WTC11 (cell line): ENCODE results near the gene MGRN1. TPM values are rescaled to one million over a fixed set of nuclear protein-coding genes. Genes with fewer than 3 reads are reported as not detected.

Experiments
- ATAC-seq: fragments of 200-7000 bp; cut with Tn5 transposase; 2 replicates; pipeline ENCODE4 v1.10.0; 2021; ENCODE audit warnings: mild to moderate bottlenecking, moderate library complexity
- CTCF ChIA-PET: fragments of 300-600 bp; sonication (Branson Sonifier 250); formaldehyde crosslinking; loops from one replicate; lab custom pipeline; 2021; ENCODE audit warnings: antibody characterized with exemption; lab: Charles Lee
- POLR2A ChIA-PET: fragments of 350-600 bp; sonication (Branson Sonifier 250); formaldehyde crosslinking; loops from one replicate; lab custom pipeline; 2021; ENCODE audit warnings: antibody characterized with exemption; lab: Charles Lee
- DNase-seq: peaks from one replicate; pipeline ENCODE4 v3.0.0; 2021; ENCODE audit warnings: low spot score
- H3K27ac Mint-ChIP-seq: 2 replicates; pipeline ENCODE4 v1.8.0; 2021; ENCODE audit warnings: mixed read lengths
- H3K27me3 Mint-ChIP-seq: 2 replicates; pipeline ENCODE4 v1.8.0; 2021; ENCODE audit warnings: low read depth, mild to moderate bottlenecking, moderate library complexity, mixed read lengths
- H3K36me3 Mint-ChIP-seq: 2 replicates; pipeline ENCODE4 v1.8.0; 2021; ENCODE audit warnings: mixed read lengths
- H3K4me1 Mint-ChIP-seq: 2 replicates; pipeline ENCODE4 v1.8.0; 2022; ENCODE audit warnings: mixed read lengths
- H3K4me3 Mint-ChIP-seq: 2 replicates; pipeline ENCODE4 v1.8.0; 2021; ENCODE audit warnings: mild to moderate bottlenecking, moderate library complexity, mixed read lengths
- H3K9me3 Mint-ChIP-seq: 2 replicates; pipeline ENCODE4 v1.8.0; 2021; ENCODE audit warnings: mixed read lengths
- AFF4 ChIP-seq: sonication (generic); formaldehyde crosslinking; IDR thresholded peaks from 2 replicates; pipeline ENCODE4 v1.8.1; 2023; ENCODE audit warnings: mild to moderate bottlenecking, missing genetic modification reagents, borderline replicate concordance
- ARID4B ChIP-seq: sonication (generic); formaldehyde crosslinking; IDR thresholded peaks from 2 replicates; pipeline ENCODE4 v1.8.0; 2023; ENCODE audit warnings: missing genetic modification reagents, mild to moderate bottlenecking, borderline replicate concordance
- ATF1 ChIP-seq: sonication (generic); formaldehyde crosslinking; IDR thresholded peaks from 2 replicates; pipeline ENCODE4 v1.8.1; 2023; ENCODE audit warnings: mild to moderate bottlenecking, moderate library complexity, missing genetic modification reagents
- ATF6 ChIP-seq: sonication (generic); formaldehyde crosslinking; IDR thresholded peaks from 2 replicates; pipeline ENCODE4 v1.8.1; 2023; ENCODE audit warnings: mild to moderate bottlenecking, missing genetic modification reagents
- ESRRA ChIP-seq: sonication (generic); formaldehyde crosslinking; IDR thresholded peaks from 2 replicates; pipeline ENCODE4 v1.8.1; 2022; ENCODE audit warnings: mild to moderate bottlenecking, missing genetic modification reagents, borderline replicate concordance
- IRF1 ChIP-seq: sonication (generic); formaldehyde crosslinking; IDR thresholded peaks from 2 replicates; pipeline ENCODE4 v1.8.0; 2023; ENCODE audit warnings: missing genetic modification reagents
- IRF2 ChIP-seq: sonication (generic); formaldehyde crosslinking; IDR thresholded peaks from 2 replicates; pipeline ENCODE4 v1.8.0; 2022; ENCODE audit warnings: low read depth, missing genetic modification reagents, borderline replicate concordance
- MXD4 ChIP-seq: fragments of 250-450 bp; sonication (Bioruptor Pico); IDR thresholded peaks from 2 replicates; pipeline ENCODE4 v1.8.0; 2021; ENCODE audit warnings: mild to moderate bottlenecking, moderate library complexity, borderline replicate concordance
- NR2C2 ChIP-seq: sonication (generic); formaldehyde crosslinking; IDR thresholded peaks from 2 replicates; pipeline ENCODE4 v1.8.0; 2022; ENCODE audit warnings: mild to moderate bottlenecking, missing genetic modification reagents
- RELA ChIP-seq: sonication (generic); formaldehyde crosslinking; IDR thresholded peaks from 2 replicates; pipeline ENCODE4 v1.8.1; 2022; ENCODE audit warnings: missing genetic modification reagents, mild to moderate bottlenecking, borderline replicate concordance
- RORB ChIP-seq: fragments of 250-450 bp; sonication (Bioruptor Pico); IDR thresholded peaks from 2 replicates; pipeline ENCODE4 v1.9.0; 2021; ENCODE audit warnings: mild to moderate bottlenecking
- STAT6 ChIP-seq: sonication (generic); formaldehyde crosslinking; conservative IDR thresholded peaks from 2 replicates; pipeline ENCODE4 v1.8.1; 2023; ENCODE audit warnings: mild to moderate bottlenecking, low read depth, missing genetic modification reagents, moderate library complexity
- TEAD1 ChIP-seq: sonication (generic); formaldehyde crosslinking; IDR thresholded peaks from 2 replicates; pipeline ENCODE4 v1.8.0; 2022; ENCODE audit warnings: mild to moderate bottlenecking, missing genetic modification reagents
- TP53 ChIP-seq: sonication (generic); formaldehyde crosslinking; IDR thresholded peaks from 2 replicates; pipeline ENCODE4 v1.8.1; 2023; ENCODE audit warnings: mild to moderate bottlenecking, missing genetic modification reagents
- ZNF121 ChIP-seq: sonication (generic); formaldehyde crosslinking; IDR thresholded peaks from 2 replicates; pipeline ENCODE4 v1.8.0; 2023; ENCODE audit warnings: missing genetic modification reagents
- ZNF532 ChIP-seq: fragments of 250-450 bp; sonication (Bioruptor Pico); IDR thresholded peaks from 2 replicates; pipeline ENCODE4 v1.9.0; 2021; ENCODE audit warnings: mild to moderate bottlenecking, borderline replicate concordance
- total RNA-seq: library from RNA; stranded (reverse); gene quantifications from 3 replicates; pipeline ENCODE4 v1.2.3, GENCODE V29; 2021

MGRN1 gene
- total RNA-seq, 1 experiment from 2014 or later: 88.8 TPM

- no peak for DNase-seq
- Mint-ChIP-seq H3K27me3 (no peaks in the 10 kb centered on the region), H3K27ac (no peak overlapping the region), H3K4me1 (no peaks in the 10 kb centered on the region), H3K36me3 (peaks cover 8% of the 10 kb centered on the region), H3K4me3 (no peak overlapping the region), H3K9me3 (no peaks in the 10 kb centered on the region)
- TF ChIP-seq IRF1 (CRISPR knock-in tag): no peak
- no peak for TF ChIP-seq TEAD1 (CRISPR knock-in tag)
- no peak for TF ChIP-seq NR2C2 (CRISPR knock-in tag)
- TF ChIP-seq RELA: no peak
- CTCF ChIA-PET: no interaction called here
- ATAC-seq: no peak
- POLR2A ChIA-PET: no interaction called here
These were observed 63.5 kb downstream of the MGRN1 start for GRCh38 chr16:4687946-4688673.

GRCh38 chr16:4688674-4689045, 64.0 kb downstream of the MGRN1 start:
- Mint-ChIP-seq H3K36me3 (peaks cover 4% of the 10 kb centered on the region; the same call in 1 of the 2 replicates), H3K9me3 (no peaks in the 10 kb centered on the region), H3K4me3 (no peak overlapping the region), H3K27ac (no peak overlapping the region), H3K27me3 (no peaks in the 10 kb centered on the region), H3K4me1 (no peaks in the 10 kb centered on the region)
- ATAC-seq: no peak
- ChIA-PET POLR2A (no interaction called here), CTCF (no interaction called here)
- no peak for DNase-seq
- TF ChIP-seq AFF4 (no peak), TP53 (no peak), MXD4 (CRISPR knock-in tag) (no peak), STAT6 (CRISPR knock-in tag) (no peak), ATF1 (CRISPR knock-in tag) (no peak), ZNF532 (CRISPR knock-in tag) (no peak), ATF6 (CRISPR knock-in tag) (no peak), ESRRA (CRISPR knock-in tag) (no peak), ARID4B (CRISPR knock-in tag) (no peak), ZNF121 (CRISPR knock-in tag) (no peak), IRF2 (CRISPR knock-in tag) (no peak), RORB (no peak)
